Measurements from ENCODE around the gene LPIN1. TPM values are rescaled to one million over a fixed set of nuclear protein-coding genes. Genes with fewer than 3 reads are reported as not detected.

The LPIN1 gene
- total RNA-seq, 2 experiments from 2014 or later, result 115 to 128 TPM

DNA sequence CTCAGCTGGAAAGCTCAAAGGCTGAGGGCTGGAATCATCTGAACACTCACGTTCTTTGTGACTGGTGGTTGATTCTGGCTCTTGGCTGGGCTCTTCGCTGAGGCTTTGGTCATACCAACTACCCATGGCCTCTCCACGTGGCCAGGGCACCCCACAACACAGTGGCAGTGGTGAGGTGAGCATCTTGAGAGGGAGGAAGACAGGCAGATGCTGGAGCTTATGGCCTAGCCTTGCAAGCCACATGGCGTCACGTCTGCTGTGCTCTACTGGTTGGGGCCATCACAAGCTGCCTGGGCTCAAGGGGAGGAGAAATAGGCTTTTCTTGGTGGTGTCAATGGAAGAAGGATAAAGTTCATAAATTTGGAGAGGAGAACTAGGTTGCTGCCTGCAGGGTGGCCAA lies 19.6 kb downstream of the LPIN1 start:
- Mint-ChIP-seq H3K4me1 (ENCODE audit: low read depth) (peaks cover 24% of the 10 kb centered on the region), H3K27me3 (no peaks in the 10 kb centered on the region), H3K36me3 (ENCODE audit: low read depth) (peaks cover 94% of the 10 kb centered on the region), H3K9me3 (no peaks in the 10 kb centered on the region), H3K27ac (no peak overlapping the region), H3K4me3 (no peak overlapping the region)
- Histone ChIP-seq H3K27ac (ENCODE audit: low read depth in 1 of 2, low read length in 2 of 2) (no peak overlapping the region), H3K27me3 (ENCODE audit: control insufficient read depth in 1 of 2, insufficient read depth in 2 of 2, low read length in 2 of 2) (no peaks in the 10 kb centered on the region), H3K36me3 (ENCODE audit: insufficient read depth, low read length) (peaks cover 86% of the 10 kb centered on the region), H3K4me3 (ENCODE audit: low read length) (no peak overlapping the region), H3K9me3 (ENCODE audit: control insufficient read depth in 1 of 2, insufficient read depth in 1 of 2, low read length in 2 of 2) (no peaks in the 10 kb centered on the region), H3K4me1 (ENCODE audit: insufficient read depth, low read length) (peaks cover 14% of the 10 kb centered on the region)
- ChIA-PET POLR2A (interaction anchor here (1.3 kb wide), 1 partner anchor 12 kb away, joined by 3 read pairs; no protein-coding TSS in a partner anchor), CTCF (interaction anchor here (1.9 to 2.0 kb wide), 2 partner anchors 9 to 13 kb away, joined by 4 read pairs; no protein-coding TSS in a partner anchor)
- intact Hi-C loops (cut with DNase I, micrococcal nuclease), result no loop called here
- no peak for DNase-seq
- TF ChIP-seq, protein P1, sequence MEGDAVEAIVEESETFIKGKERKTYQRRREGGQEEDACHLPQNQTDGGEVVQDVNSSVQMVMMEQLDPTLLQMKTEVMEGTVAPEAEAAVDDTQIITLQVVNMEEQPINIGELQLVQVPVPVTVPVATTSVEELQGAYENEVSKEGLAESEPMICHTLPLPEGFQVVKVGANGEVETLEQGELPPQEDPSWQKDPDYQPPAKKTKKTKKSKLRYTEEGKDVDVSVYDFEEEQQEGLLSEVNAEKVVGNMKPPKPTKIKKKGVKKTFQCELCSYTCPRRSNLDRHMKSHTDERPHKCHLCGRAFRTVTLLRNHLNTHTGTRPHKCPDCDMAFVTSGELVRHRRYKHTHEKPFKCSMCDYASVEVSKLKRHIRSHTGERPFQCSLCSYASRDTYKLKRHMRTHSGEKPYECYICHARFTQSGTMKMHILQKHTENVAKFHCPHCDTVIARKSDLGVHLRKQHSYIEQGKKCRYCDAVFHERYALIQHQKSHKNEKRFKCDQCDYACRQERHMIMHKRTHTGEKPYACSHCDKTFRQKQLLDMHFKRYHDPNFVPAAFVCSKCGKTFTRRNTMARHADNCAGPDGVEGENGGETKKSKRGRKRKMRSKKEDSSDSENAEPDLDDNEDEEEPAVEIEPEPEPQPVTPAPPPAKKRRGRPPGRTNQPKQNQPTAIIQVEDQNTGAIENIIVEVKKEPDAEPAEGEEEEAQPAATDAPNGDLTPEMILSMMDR (IDR thresholded peaks at IDR 0.05), result no peak
- no peak for ATAC-seq (ENCODE audit: poor library complexity)

DNA sequence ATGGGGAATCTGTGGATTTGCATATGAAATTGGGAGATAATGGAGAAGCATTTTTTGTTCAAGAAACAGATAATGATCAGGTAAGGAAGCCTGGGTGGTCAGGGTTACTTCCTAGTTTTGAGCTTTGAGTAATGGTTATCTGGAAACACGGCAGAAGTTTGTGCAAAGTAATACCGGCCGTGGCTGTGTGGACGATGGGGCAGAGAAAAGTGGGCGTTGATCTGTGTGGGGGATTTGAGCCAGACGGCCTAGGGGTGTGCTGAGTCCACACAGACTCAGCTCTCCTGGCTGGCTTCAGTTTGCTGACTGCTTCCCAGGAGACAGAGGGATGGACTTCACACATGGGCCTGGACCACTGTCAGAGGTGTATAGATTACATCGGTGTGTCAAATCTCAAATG lies 21.3 kb downstream of the LPIN1 start:
- DNase-seq (no peak), ATAC-seq (ENCODE audit: poor library complexity) (no peak)
- Mint-ChIP-seq H3K27ac (no peak overlapping the region), H3K36me3 (ENCODE audit: low read depth) (peaks cover 96% of the 10 kb centered on the region), H3K9me3 (no peaks in the 10 kb centered on the region), H3K27me3 (no peaks in the 10 kb centered on the region), H3K4me1 (ENCODE audit: low read depth) (peaks cover 9% of the 10 kb centered on the region), H3K4me3 (no peak overlapping the region)
- Histone ChIP-seq H3K4me3 (ENCODE audit: low read length) (no peak overlapping the region), H3K36me3 (ENCODE audit: insufficient read depth, low read length) (peaks cover 90% of the 10 kb centered on the region), H3K4me1 (ENCODE audit: insufficient read depth, low read length) (peaks cover 6% of the 10 kb centered on the region), H3K27me3 (ENCODE audit: control insufficient read depth in 1 of 2, insufficient read depth in 2 of 2, low read length in 2 of 2) (no peaks in the 10 kb centered on the region), H3K9me3 (ENCODE audit: control insufficient read depth in 1 of 2, insufficient read depth in 1 of 2, low read length in 2 of 2) (no peaks in the 10 kb centered on the region), H3K27ac (ENCODE audit: low read depth in 1 of 2, low read length in 2 of 2) (no peak overlapping the region)
- intact Hi-C loops (cut with DNase I, micrococcal nuclease), result no loop called here
- CTCF ChIA-PET, result no interaction called here
- POLR2A ChIA-PET, result no interaction called here
- TF ChIP-seq, protein P1 (IDR thresholded peaks at IDR 0.05), result no peak

GRCh38 chr2:11768946-11769345 lies 22.5 kb downstream of the LPIN1 start:
- no peak overlapping the region for H3K27ac ChIP-seq (ENCODE audit: low read depth in 1 of 2, low read length in 2 of 2)
- Mint-ChIP-seq H3K27me3 (no peaks in the 10 kb centered on the region), H3K4me3 (no peak overlapping the region), H3K4me1 (ENCODE audit: low read depth) (peaks cover 12% of the 10 kb centered on the region), H3K9me3 (no peaks in the 10 kb centered on the region), H3K36me3 (ENCODE audit: low read depth) (peaks cover 96% of the 10 kb centered on the region), H3K27ac (no peak overlapping the region)
- no peaks in the 10 kb centered on the region for H3K9me3 ChIP-seq (ENCODE audit: control insufficient read depth in 1 of 2, insufficient read depth in 1 of 2, low read length in 2 of 2)
- DNase-seq, result no peak
- ATAC-seq (ENCODE audit: poor library complexity), result no peak
- no peaks in the 10 kb centered on the region for H3K27me3 ChIP-seq (ENCODE audit: control insufficient read depth in 1 of 2, insufficient read depth in 2 of 2, low read length in 2 of 2)
- no peak overlapping the region for H3K4me3 ChIP-seq (ENCODE audit: low read length)
- H3K36me3 ChIP-seq (ENCODE audit: insufficient read depth, low read length), result peaks cover 92% of the 10 kb centered on the region
- POLR2A ChIA-PET, result interaction anchor here (0.6 kb wide), 1 partner anchor 639 kb away, joined by 3 read pairs; no protein-coding TSS in a partner anchor
- CTCF ChIA-PET, result no interaction called here
- intact Hi-C loops (cut with DNase I, micrococcal nuclease), result no loop called here
- TF ChIP-seq, protein P1 (IDR thresholded peaks at IDR 0.05), result no peak
- H3K4me1 ChIP-seq (ENCODE audit: insufficient read depth, low read length), result peaks cover under 1% of the 10 kb centered on the region

Measured in CD4-positive, alpha-beta T cell (primary cell).